Measurements from ENCODE around the gene EMILIN3.

EMILIN3 gene

GRCh38 chr20:41373251-41373783 lies 6.7 kb upstream of the EMILIN3 start:
- no peaks in the 10 kb centered on the region for H3K9me3 ChIP-seq (ENCODE audit: control insufficient read depth, low read length)
- H3K9ac ChIP-seq: no peak overlapping the region
- H3K4me3 ChIP-seq (ENCODE audit: low read depth, low read length): no peak overlapping the region
- no peak overlapping the region for H2AFZ ChIP-seq
- no peaks in the 10 kb centered on the region for H3K36me3 ChIP-seq (ENCODE audit: control insufficient read depth, insufficient read depth, low read length)
- no peaks in the 10 kb centered on the region for H3K79me2 ChIP-seq
- no peaks in the 10 kb centered on the region for H3K4me1 ChIP-seq
- TF ChIP-seq, protein P1, sequence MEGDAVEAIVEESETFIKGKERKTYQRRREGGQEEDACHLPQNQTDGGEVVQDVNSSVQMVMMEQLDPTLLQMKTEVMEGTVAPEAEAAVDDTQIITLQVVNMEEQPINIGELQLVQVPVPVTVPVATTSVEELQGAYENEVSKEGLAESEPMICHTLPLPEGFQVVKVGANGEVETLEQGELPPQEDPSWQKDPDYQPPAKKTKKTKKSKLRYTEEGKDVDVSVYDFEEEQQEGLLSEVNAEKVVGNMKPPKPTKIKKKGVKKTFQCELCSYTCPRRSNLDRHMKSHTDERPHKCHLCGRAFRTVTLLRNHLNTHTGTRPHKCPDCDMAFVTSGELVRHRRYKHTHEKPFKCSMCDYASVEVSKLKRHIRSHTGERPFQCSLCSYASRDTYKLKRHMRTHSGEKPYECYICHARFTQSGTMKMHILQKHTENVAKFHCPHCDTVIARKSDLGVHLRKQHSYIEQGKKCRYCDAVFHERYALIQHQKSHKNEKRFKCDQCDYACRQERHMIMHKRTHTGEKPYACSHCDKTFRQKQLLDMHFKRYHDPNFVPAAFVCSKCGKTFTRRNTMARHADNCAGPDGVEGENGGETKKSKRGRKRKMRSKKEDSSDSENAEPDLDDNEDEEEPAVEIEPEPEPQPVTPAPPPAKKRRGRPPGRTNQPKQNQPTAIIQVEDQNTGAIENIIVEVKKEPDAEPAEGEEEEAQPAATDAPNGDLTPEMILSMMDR (IDR thresholded peaks at IDR 0.05): no peak
- no peak overlapping the region for H3K27ac ChIP-seq
- no peak overlapping the region for H3K4me2 ChIP-seq (ENCODE audit: low read length)
- peaks cover 2% of the 10 kb centered on the region for H3K27me3 ChIP-seq (ENCODE audit: control insufficient read depth, insufficient read depth, low read length)

DNA sequence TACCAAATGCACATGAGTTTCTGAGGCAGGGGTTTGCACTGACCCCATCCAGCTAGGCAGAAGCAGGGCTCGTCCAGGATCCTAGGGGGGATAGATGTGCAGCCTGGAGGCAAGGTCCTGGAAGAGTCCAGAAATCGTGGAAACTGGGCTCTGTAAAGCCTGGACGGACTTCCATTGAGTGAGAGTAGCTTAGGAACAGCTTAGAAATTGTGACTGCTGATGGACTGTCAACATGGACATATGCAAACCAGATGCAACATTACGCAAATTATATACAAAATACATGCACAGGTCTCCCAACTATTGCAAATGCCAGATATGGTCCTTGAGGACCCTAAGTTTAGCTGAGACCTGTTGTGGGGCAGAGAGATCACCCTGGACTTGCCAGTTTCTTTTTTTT lies 4.8 kb upstream of the EMILIN3 start:
- TF ChIP-seq, protein P1 (IDR thresholded peaks at IDR 0.05): no peak
- no peaks in the 10 kb centered on the region for H3K36me3 ChIP-seq (ENCODE audit: control insufficient read depth, insufficient read depth, low read length)
- H3K27ac ChIP-seq: no peak overlapping the region
- H3K4me3 ChIP-seq (ENCODE audit: low read depth, low read length): no peak overlapping the region
- H3K9me3 ChIP-seq (ENCODE audit: control insufficient read depth, low read length): no peaks in the 10 kb centered on the region
- H3K9ac ChIP-seq: no peak overlapping the region
- no peak overlapping the region for H3K4me2 ChIP-seq (ENCODE audit: low read length)
- peaks cover 2% of the 10 kb centered on the region for H3K27me3 ChIP-seq (ENCODE audit: control insufficient read depth, insufficient read depth, low read length)
- no peaks in the 10 kb centered on the region for H3K79me2 ChIP-seq
- no peak overlapping the region for H2AFZ ChIP-seq
- H3K4me1 ChIP-seq: no peaks in the 10 kb centered on the region

- H3K9me3 ChIP-seq (ENCODE audit: control insufficient read depth, low read length): no peaks in the 10 kb centered on the region
- no peaks in the 10 kb centered on the region for H3K4me1 ChIP-seq
- H3K36me3 ChIP-seq (ENCODE audit: control insufficient read depth, insufficient read depth, low read length): no peaks in the 10 kb centered on the region
- no peak overlapping the region for H3K4me2 ChIP-seq (ENCODE audit: low read length)
- H3K27me3 ChIP-seq (ENCODE audit: control insufficient read depth, insufficient read depth, low read length): peaks cover 2% of the 10 kb centered on the region
- no peak overlapping the region for H3K9ac ChIP-seq
- H3K79me2 ChIP-seq: no peaks in the 10 kb centered on the region
- no peak overlapping the region for H3K27ac ChIP-seq
- H3K4me3 ChIP-seq (ENCODE audit: low read depth, low read length): no peak overlapping the region
- TF ChIP-seq, protein P1 (IDR thresholded peaks at IDR 0.05): no peak
- no peak overlapping the region for H2AFZ ChIP-seq
Measured at GRCh38 chr20:41370176-41370575, 3.6 kb upstream of the EMILIN3 start.

- TF ChIP-seq, protein P1 (IDR thresholded peaks at IDR 0.05): no peak
- peaks cover 2% of the 10 kb centered on the region for H3K27me3 ChIP-seq (ENCODE audit: control insufficient read depth, insufficient read depth, low read length)
- H3K79me2 ChIP-seq: no peaks in the 10 kb centered on the region
- H3K4me1 ChIP-seq: no peaks in the 10 kb centered on the region
- H3K27ac ChIP-seq: no peak overlapping the region
- H3K9ac ChIP-seq: no peak overlapping the region
- H2AFZ ChIP-seq: no peak overlapping the region
- no peaks in the 10 kb centered on the region for H3K9me3 ChIP-seq (ENCODE audit: control insufficient read depth, low read length)
- no peak overlapping the region for H3K4me3 ChIP-seq (ENCODE audit: low read depth, low read length)
- H3K36me3 ChIP-seq (ENCODE audit: control insufficient read depth, insufficient read depth, low read length): no peaks in the 10 kb centered on the region
- H3K4me2 ChIP-seq (ENCODE audit: low read length): no peak overlapping the region
Measured at GRCh38 chr20:41369673-41370072, 3.1 kb upstream of the EMILIN3 start.

DNA sequence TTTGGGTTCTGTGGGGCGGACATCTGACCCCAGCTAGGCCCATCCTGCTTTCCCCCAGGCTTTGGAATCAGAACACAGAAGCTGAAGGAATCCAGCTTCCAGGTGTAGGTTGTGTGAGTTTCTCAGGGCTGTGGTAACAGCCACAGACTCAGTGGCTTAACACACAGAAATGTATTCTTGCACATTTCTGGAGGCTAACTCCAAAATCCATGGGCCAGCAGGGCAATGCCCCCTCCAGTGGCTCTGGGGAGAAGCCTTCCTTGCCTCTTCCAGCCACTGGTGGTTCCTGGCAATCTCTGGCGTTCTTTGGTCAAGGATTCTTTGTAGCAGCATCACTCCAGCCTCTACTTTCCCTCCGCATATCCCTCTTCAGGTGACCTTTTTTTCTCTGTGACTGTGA lies 1.3 kb upstream of the EMILIN3 start:
- H3K9me3 ChIP-seq (ENCODE audit: control insufficient read depth, low read length): no peaks in the 10 kb centered on the region
- TF ChIP-seq, protein P1 (IDR thresholded peaks at IDR 0.05): no peak
- no peaks in the 10 kb centered on the region for H3K79me2 ChIP-seq
- peaks cover 2% of the 10 kb centered on the region for H3K27me3 ChIP-seq (ENCODE audit: control insufficient read depth, insufficient read depth, low read length)
- H2AFZ ChIP-seq: no peak overlapping the region
- no peak overlapping the region for H3K4me3 ChIP-seq (ENCODE audit: low read depth, low read length)
- H3K36me3 ChIP-seq (ENCODE audit: control insufficient read depth, insufficient read depth, low read length): no peaks in the 10 kb centered on the region
- no peaks in the 10 kb centered on the region for H3K4me1 ChIP-seq
- no peak overlapping the region for H3K9ac ChIP-seq
- no peak overlapping the region for H3K27ac ChIP-seq
- H3K4me2 ChIP-seq (ENCODE audit: low read length): no peak overlapping the region

Data from parathyroid adenoma (tissue), 2 donors.